Fibroblast of the aortic adventitia (primary cell): ENCODE measurements around the gene FAM53A. TPM values are rescaled to one million over a fixed set of nuclear protein-coding genes. Genes with fewer than 3 reads are reported as not detected.
"Not testable (repeated sequence)": the region's sequence is repeated elsewhere in the genome, so short reads cannot be mapped to it uniquely, and the experiment has no call there.

Experiments used
- DNase-seq: peaks from one replicate; pipeline ENCODE4 v3.0.0-alpha.2; 2010; ENCODE audit warnings: low read depth
- H3K4me3 ChIP-seq: 2 replicates; pipeline ENCODE4 v1.5.1; 2011; ENCODE audit warnings: low read depth, mild to moderate bottlenecking, control low read depth, low read length, moderate library complexity
- total RNA-seq: library from RNA; depleted of rRNA; stranded (reverse); fragments of >200 nt; gene quantifications from 2 replicates; pipeline ENCODE4 v1.2.3, GENCODE V29; 2012; ENCODE audit warnings: low replicate concordance
- TF ChIP-seq, protein P1 (sequence below): IDR thresholded peaks from 2 replicates; pipeline ENCODE4 v1.5.1; 2011; ENCODE audit warnings: mild to moderate bottlenecking, low read length, control low read depth, inconsistent platforms; ENCODE audit not compliant: insufficient read depth

FAM53A gene
- total RNA-seq, 1 donor, result 2.5 TPM

DNA sequence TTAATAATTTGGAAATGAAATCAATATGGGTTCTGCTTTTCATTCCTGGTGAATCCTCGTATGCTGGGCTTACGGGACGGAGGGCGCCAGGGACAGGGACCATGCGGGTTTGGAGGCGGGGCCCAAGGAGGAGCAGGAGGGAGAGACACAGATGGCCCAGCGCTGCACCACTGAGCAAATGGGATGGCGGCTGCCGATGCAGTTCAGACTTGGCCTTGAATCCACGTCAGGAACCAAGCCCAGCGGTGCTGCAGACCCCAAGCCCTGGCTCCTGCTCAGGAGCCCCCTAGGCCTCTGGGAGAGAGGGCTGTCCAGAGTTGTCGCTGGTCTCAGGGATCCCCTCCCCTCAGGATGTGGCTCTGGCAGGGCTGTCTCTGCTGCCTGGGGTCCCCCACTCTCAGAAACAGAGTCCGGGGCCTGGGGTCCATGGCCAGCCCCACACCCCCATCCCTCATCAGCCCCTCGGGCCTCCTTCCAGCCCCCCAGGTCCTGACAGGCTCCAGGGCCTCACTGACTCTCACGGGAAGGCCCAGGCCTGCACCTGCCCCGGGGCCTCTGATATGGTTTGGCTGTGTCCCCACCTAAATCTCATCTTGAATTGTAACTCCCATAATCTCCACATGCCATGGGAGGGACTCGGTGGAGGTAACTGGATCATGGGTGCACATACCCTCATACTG, 75.2 kb downstream of the FAM53A start:
- no peak for DNase-seq

DNA sequence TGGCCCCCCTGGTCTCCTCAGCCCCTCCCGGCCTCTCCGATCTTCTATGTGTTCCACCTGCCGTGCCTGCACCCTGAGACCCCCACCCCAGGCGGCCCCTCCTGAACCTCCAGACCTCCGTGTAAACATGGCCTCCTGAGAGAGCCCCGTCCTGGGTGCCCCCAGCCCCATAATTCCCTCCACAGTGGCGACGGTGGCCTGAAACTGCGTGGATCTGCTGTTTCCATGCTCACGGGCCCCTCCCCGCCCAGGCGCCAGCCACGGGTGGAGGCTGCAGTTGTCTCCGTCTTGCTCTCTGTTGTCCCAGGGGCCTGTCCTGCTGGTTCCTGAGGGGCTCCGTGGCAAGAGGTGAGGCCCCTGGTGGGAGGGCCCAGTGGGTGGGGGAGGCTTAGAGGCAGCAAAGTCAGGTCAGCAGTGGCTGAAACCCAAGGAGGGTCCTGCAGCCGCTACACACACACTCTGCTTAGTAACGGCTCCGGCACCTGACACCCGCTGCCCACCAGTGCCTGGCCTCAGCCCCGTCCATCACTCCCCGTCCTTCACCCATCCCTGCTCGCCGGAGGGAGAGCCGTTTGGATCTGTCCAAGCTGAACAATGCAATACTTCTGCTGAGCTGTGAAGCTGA, 75.8 kb downstream of the FAM53A start:
- TF ChIP-seq, protein P1, sequence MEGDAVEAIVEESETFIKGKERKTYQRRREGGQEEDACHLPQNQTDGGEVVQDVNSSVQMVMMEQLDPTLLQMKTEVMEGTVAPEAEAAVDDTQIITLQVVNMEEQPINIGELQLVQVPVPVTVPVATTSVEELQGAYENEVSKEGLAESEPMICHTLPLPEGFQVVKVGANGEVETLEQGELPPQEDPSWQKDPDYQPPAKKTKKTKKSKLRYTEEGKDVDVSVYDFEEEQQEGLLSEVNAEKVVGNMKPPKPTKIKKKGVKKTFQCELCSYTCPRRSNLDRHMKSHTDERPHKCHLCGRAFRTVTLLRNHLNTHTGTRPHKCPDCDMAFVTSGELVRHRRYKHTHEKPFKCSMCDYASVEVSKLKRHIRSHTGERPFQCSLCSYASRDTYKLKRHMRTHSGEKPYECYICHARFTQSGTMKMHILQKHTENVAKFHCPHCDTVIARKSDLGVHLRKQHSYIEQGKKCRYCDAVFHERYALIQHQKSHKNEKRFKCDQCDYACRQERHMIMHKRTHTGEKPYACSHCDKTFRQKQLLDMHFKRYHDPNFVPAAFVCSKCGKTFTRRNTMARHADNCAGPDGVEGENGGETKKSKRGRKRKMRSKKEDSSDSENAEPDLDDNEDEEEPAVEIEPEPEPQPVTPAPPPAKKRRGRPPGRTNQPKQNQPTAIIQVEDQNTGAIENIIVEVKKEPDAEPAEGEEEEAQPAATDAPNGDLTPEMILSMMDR, result no peak
- no peak for DNase-seq

More for the DNA sequence above, 75.2 kb downstream of the FAM53A start:
- TF ChIP-seq, protein P1, result no peak
- H3K4me3 ChIP-seq, result no peak overlapping the region

DNA sequence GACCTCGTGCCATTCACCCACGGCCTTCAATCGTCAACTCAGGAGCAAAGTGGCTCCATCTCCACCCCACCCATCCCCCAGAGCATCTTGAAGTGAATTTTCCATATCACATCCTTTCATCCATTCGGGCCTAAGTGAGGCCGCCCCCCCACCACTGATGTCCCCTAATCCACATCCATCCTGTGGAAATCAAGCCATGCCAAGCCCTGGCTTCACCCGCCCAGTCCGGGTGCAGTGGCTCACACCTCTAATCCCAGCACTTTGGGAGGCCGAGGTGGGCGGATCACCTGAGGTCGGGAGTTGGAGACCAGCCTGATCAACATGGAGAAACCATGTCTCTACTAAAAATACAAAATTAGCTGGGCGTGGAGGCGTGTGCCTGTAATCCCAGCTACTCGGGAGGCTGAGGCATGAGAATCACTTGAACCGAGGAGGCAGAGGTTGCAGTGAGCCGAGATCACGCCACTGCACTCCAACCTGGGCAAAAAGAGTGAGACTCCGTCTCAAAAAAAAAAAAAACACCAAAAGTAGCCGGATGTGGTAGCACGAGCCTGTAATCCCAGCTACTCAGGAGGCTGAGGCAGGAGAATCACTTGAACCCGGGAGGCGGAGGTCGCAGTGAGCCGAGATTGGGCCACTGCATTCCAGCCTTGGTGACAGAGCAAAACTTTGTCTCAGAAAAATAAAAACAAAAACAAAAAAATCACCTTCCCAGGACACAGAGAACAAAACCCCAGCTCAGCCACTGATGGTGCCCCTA, 76.5 kb downstream of the FAM53A start:
- not testable (repeated sequence) for DNase-seq, H3K4me3 ChIP-seq

More for the DNA sequence above, 75.8 kb downstream of the FAM53A start:
- no peak overlapping the region for H3K4me3 ChIP-seq

DNA sequence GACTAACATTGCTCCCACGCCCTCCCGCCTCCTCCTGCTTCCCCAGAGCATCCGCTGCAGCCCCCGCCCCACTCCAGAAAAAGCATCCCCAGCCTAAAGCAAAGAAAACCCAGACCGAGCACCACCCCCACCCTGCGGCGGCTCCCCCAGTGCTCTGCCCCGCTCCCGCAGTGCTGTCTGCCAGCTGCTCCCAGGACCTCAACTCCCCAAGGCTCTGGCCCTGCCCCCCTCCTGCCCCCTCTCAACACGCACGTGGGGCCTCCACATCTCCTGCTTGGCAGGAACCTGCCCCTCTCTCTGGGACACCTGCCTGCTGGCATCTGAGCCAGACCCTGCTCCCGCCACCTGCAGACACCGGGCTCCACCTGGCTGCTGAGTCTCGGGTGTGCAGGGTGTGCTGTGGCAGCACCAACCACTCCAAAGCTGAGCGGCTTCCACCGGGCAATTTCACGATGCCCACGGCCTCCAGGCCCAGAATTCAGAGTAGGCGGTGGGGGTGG, 79.4 kb downstream of the FAM53A start:
- TF ChIP-seq, protein P1, result no peak
- no peak overlapping the region for H3K4me3 ChIP-seq
- no peak for DNase-seq

DNA sequence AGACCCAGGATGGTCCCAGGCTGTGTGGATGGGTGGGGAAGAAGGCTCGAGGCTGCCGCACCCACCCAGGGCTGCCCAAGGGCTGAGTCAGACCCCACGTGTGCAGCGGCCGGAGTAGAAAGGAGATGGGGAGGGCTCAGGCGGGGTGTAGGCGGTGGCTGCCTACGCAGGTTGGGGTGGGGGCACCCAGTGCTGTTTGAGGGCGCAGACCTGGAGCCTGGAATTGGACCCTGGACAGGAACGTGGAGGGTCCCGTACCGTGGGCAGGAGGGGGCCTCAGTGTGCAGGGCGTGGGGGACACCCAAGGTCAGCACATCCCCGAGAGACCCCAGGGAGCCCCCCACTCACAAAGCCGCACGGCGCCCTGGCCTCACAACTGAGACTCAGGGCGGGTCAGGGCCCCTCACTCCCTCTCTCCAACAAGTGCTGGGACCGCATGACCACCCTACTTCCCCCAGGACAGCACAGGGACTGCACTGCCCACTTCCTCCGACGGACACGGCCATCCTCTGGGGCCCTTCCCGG, 79.9 kb downstream of the FAM53A start:
- TF ChIP-seq, protein P1, result no peak
- peak; percentile 10 for DNase-seq

DNA sequence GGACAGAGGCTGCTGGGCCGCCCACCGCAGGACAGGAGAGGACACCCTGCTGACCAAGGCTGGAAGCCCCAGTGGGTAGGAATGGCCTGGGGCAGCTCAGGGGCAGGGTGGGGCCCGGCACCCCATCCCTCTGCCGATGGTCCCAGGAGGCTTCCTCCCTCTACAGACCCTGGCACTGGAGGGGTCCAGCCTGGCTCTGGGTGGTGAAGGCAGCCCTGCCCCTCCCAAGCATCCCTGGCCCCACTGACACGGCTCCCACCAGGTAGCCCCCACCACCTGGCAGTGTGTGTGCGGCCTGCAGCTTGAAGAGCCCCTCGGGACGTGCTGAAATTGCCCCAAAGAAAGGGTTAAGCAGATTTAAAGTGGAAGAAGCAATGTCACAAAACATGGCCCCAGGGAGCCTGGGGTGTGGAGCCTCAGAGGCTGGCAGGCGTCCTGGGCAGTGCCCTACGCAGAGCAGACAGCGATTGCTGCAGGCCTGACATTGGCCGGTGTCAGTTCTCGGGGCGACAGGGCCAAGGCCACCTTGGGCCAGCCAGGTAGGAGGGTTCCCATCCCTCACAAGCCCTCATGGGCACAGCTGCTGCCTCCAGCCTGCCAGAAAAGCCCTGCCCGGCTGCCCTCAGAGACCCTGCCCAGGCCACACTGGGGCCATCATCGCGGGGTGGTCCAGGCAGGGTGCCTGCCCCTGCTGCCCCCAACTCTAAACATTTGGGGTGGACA, 80.5 kb downstream of the FAM53A start:
- TF ChIP-seq, protein P1, result no peak
- DNase-seq, result no peak
- H3K4me3 ChIP-seq, result no peak overlapping the region

More for the DNA sequence above, 79.9 kb downstream of the FAM53A start:
- no peak overlapping the region for H3K4me3 ChIP-seq
